GM21786 (cell line): Measurements from ENCODE around the gene XAGE3.
"Not testable (repeated sequence)": the region's sequence is repeated elsewhere in the genome, so short reads cannot be mapped to it uniquely, and the experiment has no call there.

Experiments
- ATAC-seq: cut with Tn5 transposase; IDR thresholded peaks from one replicate; pipeline ENCODE4 v1.9.1; 2021; ENCODE audit not compliant: unreplicated experiment

Gene XAGE3

GRCh38 chrX:52867610-52868348, at the start of gene XAGE3:
Gene XAGE3, minus strand, starts transcription at chrX:52868083. Its CDS starts 950 bp downstream, at chrX:52867133.
- ATAC-seq, result no peak

GRCh38 chrX:52914704-52915103, 46.8 kb upstream of the XAGE3 start:
- ATAC-seq, result not testable (repeated sequence)

- not testable (repeated sequence) for ATAC-seq
Measured at GRCh38 chrX:52913681-52914080, 45.8 kb upstream of the XAGE3 start.

GRCh38 chrX:52909313-52909969, 41.6 kb upstream of the XAGE3 start:
- not testable (repeated sequence) for ATAC-seq

GRCh38 chrX:52907900-52908299, 40.0 kb upstream of the XAGE3 start:
- not testable (repeated sequence) for ATAC-seq

- ATAC-seq, result not testable (repeated sequence)
Measured at GRCh38 chrX:52907137-52907536, 39.3 kb upstream of the XAGE3 start.

- not testable (repeated sequence) for ATAC-seq
Measured at GRCh38 chrX:52906072-52906471, 38.2 kb upstream of the XAGE3 start.

GRCh38 chrX:52905531-52905930, 37.6 kb upstream of the XAGE3 start:
- not testable (repeated sequence) for ATAC-seq

- ATAC-seq, result peak; percentile 87
Measured at GRCh38 chrX:52896855-52897709, 29.2 kb upstream of the XAGE3 start, which contains the start of gene FAM156B. Gene FAM156B, plus strand, starts transcription at chrX:52897330. Its CDS starts 9,896 bp downstream, at chrX:52907226.

GRCh38 chrX:52896438-52896837, 28.6 kb upstream of the XAGE3 start:
- peak; percentile 16 for ATAC-seq

GRCh38 chrX:52888090-52888489, 20.2 kb upstream of the XAGE3 start:
- not testable (repeated sequence) for ATAC-seq

- ATAC-seq, result not testable (repeated sequence)
Measured at GRCh38 chrX:52887459-52887858, 19.6 kb upstream of the XAGE3 start.

GRCh38 chrX:52876386-52876785, 8.5 kb upstream of the XAGE3 start:
- ATAC-seq, result not testable (repeated sequence)

- not testable (repeated sequence) for ATAC-seq
Measured at GRCh38 chrX:52875436-52875835, 7.6 kb upstream of the XAGE3 start.

GRCh38 chrX:52874661-52875060, 6.8 kb upstream of the XAGE3 start:
- ATAC-seq, result no peak

GRCh38 chrX:52873825-52874224, 5.9 kb upstream of the XAGE3 start:
- not testable (repeated sequence) for ATAC-seq

- ATAC-seq, result no peak
Measured at GRCh38 chrX:52870046-52870445, 2.2 kb upstream of the XAGE3 start.

GRCh38 chrX:52865343-52865998, 2.4 kb downstream of the XAGE3 start:
- ATAC-seq, result no peak

GRCh38 chrX:52856991-52857525, 10.8 kb downstream of the XAGE3 start:
- ATAC-seq, result not testable (repeated sequence)

- no peak for ATAC-seq
Measured at GRCh38 chrX:52852110-52852860, 15.6 kb downstream of the XAGE3 start.
